Central memory CD4-positive, alpha-beta T cell (primary cell): Measurements from ENCODE around the gene HS3ST6.
"Not testable (repeated sequence)": the region's sequence is repeated elsewhere in the genome, so short reads cannot be mapped to it uniquely, and the experiment has no call there.

ENCODE experiments used
- DNase-seq: peaks from one replicate; pipeline ENCODE4 v3.0.0; 2022

The HS3ST6 gene

GRCh38 chr16:1924095-1924494, 5.9 kb upstream of the HS3ST6 start:
- DNase-seq: no peak

- no peak for DNase-seq
These were observed 5.3 kb upstream of the HS3ST6 start for GRCh38 chr16:1923299-1924034.

GRCh38 chr16:1922357-1922756, 4.1 kb upstream of the HS3ST6 start:
- DNase-seq: no peak

GRCh38 chr16:1920727-1921171, 2.5 kb upstream of the HS3ST6 start:
- no peak for DNase-seq

GRCh38 chr16:1920122-1920521, 1.9 kb upstream of the HS3ST6 start:
- not testable (repeated sequence) for DNase-seq

- DNase-seq: no peak
These were observed 1.2 kb upstream of the HS3ST6 start for GRCh38 chr16:1919327-1919998.

DNA sequence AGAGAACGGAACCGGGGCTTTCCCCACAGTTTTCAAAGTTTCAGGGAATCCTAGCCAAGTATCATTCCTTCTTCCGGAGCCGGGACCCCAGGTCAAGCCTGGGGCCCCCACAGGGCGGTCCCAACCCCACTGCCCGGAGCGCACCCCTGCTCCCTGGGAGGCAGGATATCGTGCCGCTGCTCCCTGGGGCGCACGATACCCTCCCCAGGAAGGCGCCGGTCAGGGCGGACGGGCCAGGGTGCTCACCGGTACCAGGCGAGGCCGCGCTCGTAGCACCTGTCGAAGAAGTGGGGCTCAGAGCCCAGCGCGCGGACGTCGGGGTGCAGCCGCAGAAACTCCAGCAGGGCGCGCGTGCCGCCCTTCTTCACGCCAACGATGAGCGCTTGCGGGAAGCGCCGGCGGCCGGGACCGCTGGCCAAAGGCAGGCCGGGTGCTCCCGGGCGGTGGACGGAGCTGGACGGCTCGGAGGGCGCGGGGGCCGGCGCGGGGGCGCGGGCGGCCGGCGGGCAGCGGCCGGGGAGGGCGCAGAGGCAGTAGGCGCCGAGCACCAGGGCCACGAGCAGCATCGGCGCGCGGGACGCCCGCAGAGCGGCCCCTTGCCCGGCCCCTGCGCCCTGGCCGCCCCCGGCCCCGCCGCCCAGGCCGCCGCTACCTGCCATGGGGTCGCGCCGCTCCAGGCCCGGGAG, 407 bp downstream of the HS3ST6 start:
- no peak for DNase-seq

GRCh38 chr16:1917056-1917664, 1.1 kb downstream of the HS3ST6 start:
- no peak for DNase-seq

DNA sequence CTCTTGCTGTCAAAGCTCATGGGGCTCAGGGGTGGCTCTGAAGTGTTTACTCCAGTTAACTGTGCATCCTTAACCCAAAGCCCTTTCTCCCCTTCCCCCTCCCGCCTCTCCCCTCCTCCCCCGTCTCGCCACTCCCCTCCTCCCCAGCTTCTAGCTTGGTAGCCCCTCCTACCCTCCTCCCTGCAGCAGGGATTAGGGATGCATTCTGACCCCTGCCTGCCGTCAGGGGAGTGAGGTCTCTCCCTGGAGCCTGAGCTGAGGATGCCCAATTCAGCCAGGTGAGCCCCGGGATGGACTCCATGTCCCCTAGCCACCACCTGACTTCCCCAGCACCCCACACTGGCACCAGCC, 1.6 kb downstream of the HS3ST6 start:
- DNase-seq: no peak

DNA sequence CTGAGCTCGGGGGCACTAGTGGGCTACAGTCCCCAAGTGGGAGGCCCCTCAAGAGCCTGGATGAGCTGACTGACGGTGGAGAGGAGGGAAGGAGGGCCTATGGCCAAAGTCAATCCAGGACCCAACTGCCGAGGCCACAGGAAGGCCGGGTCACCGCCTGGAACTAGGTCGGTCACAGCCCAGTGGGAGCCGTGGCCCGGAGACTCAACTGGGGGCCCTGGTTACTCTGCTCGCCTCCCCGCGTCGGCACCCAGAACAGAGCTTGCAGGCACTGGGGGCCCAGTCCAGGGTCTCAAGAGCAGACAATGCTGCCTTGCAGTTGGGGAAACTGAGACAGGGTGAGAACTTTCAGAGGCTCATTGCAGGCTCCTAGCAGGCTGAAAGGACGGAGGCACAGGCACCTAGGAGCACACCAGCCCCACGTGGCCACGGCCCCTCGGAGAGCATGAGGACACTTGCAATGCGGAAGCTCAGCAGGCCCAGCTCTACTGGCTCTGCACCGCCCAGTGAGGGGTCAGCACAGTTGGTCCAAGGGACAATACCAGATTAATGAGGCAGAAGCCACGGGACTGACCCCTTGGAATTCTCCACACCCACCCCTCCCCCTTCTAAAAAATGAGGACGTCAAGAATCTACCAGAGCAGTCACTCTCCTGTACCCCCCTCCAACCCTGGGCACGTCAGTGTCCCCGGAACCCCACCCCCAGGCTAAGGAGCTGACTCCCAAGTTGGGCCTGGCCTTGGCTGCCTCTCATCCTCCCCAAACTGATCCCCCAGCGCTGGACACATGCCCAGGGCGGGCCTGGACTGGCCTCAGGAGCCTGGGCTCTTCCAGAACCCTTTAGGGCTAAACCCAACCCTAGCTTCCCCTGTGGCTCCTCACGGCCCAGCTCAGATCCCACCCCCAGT, 2.2 kb downstream of the HS3ST6 start:
- DNase-seq: no peak

- no peak for DNase-seq
These were observed 3.2 kb downstream of the HS3ST6 start for GRCh38 chr16:1914988-1915387.

DNA sequence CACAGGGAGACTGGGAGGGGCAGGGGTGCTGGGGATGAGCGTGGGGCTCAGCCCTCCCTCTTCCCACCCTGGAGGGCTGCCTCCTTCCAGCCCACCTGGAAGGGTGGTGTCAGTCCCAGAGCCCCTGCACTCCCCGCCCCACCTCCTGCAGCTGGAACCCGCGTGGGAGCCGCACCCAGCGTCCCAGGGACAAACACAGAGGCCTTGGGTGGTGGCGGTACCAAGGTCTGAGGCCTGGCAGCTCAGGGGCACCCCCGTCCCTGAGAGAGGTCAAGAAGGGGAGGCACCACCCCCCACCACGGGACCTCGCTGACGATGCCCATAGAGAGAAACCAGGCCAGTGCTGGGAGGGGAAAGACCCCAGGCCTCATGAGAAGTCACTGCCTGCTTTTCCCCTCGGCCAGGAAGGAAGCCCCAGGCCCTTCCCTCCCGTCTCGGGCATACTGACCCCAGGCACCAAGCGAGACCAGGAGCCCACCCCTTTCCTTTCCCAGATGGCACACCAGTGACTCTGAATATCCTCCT, 4.1 kb downstream of the HS3ST6 start:
- DNase-seq: no peak

GRCh38 chr16:1913327-1914083, 4.7 kb downstream of the HS3ST6 start:
- DNase-seq: no peak

DNA sequence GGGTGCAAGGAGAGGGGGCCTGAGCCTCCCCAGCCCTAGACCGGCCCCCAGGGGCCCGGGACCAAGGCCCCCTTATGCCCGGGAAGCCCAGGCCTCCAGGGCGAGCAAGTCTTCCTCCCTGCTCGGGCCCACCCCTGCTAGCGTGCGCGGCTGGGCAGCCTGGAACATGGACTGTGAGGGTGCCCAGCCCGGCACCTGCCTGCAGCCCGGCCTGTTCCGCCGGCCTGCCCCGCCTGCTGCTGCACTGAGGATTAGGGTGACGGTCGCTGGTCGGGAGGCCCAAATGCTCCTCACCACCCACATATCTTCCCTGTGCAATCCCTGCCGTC, 6.0 kb downstream of the HS3ST6 start:
- DNase-seq: no peak

- DNase-seq: no peak
These were observed 6.6 kb downstream of the HS3ST6 start for GRCh38 chr16:1911467-1912214.

GRCh38 chr16:1909561-1910231, 8.5 kb downstream of the HS3ST6 start:
- DNase-seq: no peak

- DNase-seq: no peak
These were observed 9.2 kb downstream of the HS3ST6 start for GRCh38 chr16:1908983-1909382.

GRCh38 chr16:1908184-1908583, 10.0 kb downstream of the HS3ST6 start:
- DNase-seq: no peak

DNA sequence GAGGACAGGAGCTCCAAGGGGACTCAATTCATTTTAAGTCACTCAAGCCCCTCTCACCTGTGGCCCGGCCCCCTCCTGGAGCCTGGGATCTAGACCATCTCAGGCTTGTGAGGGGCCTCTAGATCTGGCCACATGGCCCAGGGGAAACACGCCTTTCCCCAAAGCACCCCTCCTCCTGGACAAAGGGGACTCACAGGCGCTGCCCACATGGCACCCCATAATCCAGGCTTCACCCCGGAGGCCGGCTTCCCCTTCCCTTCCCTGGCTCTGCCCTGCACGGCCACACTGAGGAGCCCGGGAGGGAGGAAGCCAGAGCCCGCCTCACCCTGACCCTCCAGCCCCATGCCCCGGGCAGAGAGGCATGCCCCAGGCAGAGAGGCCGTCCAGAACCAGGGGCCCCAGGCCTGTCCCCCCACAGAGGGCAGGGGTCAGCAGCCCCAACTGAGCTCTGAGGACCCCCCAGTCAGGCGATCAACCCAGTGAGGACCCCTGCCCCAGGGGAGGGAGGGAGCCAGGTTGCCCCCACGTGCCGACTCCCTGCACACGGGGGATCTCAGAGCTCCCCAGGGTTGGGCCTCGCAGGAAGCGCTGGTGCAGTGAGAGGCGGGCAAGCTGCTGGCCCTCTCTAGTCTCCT, 10.9 kb downstream of the HS3ST6 start:
- no peak for DNase-seq

GRCh38 chr16:1906846-1907165, 11.4 kb downstream of the HS3ST6 start:
- no peak for DNase-seq
